NB4 (cell line): ENCODE results near the gene AMIGO1.

ENCODE experiments used
- DNase-seq: peaks from one replicate; pipeline ENCODE4 v3.0.0; 2010; ENCODE audit warnings: low read depth
- H3K4me3 ChIP-seq: one replicate; pipeline ENCODE4 v1.5.1; 2011; ENCODE audit warnings: mild to moderate bottlenecking, low read depth, low read length, moderate library complexity
- MYC ChIP-seq: IDR thresholded peaks from 2 replicates; pipeline ENCODE4 v1.6.1; 2011; ENCODE audit warnings: low read depth, low read length
- POLR2A ChIP-seq: IDR thresholded peaks from 2 replicates; pipeline ENCODE4 v1.6.1; 2011; ENCODE audit warnings: mild to moderate bottlenecking; ENCODE audit not compliant: insufficient read length; ENCODE audit errors: extremely low read depth
- TF ChIP-seq, protein P1 (sequence below): IDR thresholded peaks from one replicate; pipeline ENCODE4 v1.5.1; 2012; ENCODE audit warnings: low read depth, low read length
- TF ChIP-seq, protein P2 (sequence below): IDR thresholded peaks from 2 replicates; pipeline ENCODE4 v1.6.1; 2011; ENCODE audit warnings: low read depth, low read length

Gene AMIGO1

DNA sequence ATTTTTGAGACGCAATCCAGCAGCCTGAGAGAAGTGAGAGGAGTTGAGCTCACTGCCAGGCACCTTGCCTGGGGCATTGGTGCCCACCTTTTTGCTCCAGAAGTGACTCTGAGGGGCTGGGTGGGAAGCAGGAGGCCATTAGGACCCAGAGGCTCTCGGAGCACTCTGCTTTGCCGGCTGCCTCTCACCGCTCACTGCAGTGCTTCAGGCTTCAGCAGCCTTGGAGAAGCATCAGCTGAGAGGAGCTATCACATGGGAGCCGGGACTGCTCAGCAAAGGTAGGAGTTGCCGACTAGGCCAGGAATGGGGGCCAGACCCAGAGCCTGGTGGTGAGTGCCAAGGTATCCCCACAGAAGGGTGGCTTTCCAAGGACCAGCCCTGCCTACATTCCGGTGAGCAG lies 30.1 kb upstream of the AMIGO1 start, which contains the start of gene GPR61:
GPR61 (plus strand) TSS at position 197 of the 400 bp plus-strand sequence. CDS start 3,151 bp downstream, outside the sequence.
- no peak within 1 kb of the TSS for H3K4me3 ChIP-seq
- TF ChIP-seq POLR2A (no peak), MYC (no peak)
- TF ChIP-seq, protein P1, sequence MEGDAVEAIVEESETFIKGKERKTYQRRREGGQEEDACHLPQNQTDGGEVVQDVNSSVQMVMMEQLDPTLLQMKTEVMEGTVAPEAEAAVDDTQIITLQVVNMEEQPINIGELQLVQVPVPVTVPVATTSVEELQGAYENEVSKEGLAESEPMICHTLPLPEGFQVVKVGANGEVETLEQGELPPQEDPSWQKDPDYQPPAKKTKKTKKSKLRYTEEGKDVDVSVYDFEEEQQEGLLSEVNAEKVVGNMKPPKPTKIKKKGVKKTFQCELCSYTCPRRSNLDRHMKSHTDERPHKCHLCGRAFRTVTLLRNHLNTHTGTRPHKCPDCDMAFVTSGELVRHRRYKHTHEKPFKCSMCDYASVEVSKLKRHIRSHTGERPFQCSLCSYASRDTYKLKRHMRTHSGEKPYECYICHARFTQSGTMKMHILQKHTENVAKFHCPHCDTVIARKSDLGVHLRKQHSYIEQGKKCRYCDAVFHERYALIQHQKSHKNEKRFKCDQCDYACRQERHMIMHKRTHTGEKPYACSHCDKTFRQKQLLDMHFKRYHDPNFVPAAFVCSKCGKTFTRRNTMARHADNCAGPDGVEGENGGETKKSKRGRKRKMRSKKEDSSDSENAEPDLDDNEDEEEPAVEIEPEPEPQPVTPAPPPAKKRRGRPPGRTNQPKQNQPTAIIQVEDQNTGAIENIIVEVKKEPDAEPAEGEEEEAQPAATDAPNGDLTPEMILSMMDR = no peak
- no peak for DNase-seq

DNA sequence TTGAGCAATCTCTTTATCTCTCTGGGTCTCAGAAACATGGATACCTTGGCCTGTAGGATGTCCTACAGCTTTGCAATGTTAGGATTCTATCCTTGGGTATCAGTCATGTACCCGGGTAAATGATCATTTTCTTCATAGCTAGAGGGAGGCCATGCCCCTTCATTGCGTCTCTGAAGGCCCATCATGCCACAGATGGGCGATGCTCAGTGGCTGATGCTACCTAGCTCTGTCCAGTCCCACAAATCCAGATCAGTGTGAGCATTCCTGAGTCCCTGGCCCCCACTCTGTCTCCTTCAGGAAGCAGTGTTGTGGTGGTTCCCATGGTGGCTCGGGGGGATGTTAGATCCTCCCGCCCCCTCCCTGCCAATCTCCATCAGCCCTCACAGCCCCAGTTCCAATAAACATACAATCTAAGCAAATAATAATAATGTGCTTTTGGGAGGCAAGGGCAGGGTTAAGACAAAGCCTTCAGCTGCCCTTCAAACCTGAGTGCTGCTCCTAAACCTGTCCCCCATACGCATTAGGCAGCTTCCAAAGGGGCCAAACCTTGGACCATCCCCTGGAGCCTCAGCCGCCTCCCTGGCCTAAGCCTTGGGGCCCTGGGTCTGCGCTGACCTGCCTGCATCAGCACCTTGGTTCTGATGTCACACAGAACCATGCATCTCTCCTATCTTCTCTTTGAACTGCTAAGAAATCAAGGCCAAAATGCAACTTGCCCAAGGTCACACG lies 29.5 kb upstream of the AMIGO1 start:
- H3K4me3 ChIP-seq = no peak overlapping the region
- DNase-seq = no peak
- TF ChIP-seq, protein P2, sequence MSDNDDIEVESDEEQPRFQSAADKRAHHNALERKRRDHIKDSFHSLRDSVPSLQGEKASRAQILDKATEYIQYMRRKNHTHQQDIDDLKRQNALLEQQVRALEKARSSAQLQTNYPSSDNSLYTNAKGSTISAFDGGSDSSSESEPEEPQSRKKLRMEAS = no peak
- TF ChIP-seq, protein P1 = no peak
- TF ChIP-seq POLR2A = no peak
- no peak for TF ChIP-seq MYC

DNA sequence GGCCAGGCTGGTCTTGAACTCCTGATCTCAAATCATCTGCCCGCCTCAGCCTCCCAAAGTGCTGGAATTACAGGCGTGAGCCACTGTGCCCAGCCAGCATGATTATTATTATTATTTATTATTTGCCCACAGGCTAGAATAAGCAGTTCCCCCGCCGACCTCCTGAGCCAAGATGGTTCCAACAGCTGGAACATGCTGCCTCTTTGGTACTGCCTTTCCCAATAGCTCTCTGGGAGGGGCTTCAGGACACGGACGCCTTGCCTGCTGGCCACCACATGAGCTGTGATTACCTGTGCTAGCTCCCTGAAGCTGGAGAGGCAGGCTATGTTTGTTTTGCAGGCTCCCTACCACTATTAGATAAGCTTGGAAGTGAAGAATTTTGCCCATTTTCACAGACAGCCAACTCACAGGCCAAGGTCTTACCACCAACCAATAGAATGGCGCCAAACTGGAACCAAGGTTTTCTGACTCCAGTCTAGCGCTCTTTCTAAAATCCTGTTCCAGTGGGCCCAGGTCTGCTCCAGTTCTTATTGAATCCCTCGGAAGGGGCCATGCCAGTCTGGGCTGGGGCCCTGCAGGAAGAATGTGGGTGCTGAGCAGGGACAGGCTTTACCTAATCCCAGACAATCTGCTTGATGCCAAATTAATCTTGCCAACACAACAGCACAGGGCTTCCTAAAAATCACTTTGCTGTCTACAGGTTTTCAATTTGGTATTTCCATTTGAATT lies 28.1 kb upstream of the AMIGO1 start:
- DNase-seq = no peak

DNA sequence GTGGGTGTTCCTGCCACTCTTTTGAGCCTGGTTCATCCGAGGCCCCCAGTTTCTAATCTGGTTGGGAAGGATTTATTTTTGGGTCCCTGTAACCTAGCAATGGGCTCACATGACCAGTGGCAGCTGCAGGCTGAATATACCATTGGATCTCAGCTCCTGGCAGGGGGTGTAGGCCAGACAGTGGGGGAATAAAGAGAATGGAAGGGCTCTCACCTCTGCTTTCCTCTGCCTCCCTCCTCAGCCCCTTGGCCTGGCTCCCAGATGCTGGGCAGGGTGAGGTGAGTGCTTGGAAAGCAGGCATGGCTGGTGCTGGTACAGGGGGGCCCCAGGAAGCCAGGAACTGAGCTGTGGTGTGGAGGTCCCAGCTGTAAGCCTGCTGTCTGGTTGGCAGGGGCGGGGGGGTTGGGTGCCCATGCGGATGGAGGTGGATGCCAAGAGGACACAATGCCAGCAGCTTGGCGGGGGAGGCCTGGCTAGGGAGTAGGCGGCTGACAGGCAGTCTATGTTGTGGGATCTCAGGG lies 26.5 kb upstream of the AMIGO1 start:
- TF ChIP-seq, protein P2 = no peak
- TF ChIP-seq MYC (no peak), POLR2A (no peak)
- TF ChIP-seq, protein P1 = no peak
- H3K4me3 ChIP-seq = no peak overlapping the region
- no peak for DNase-seq

More for the DNA sequence above, 28.1 kb upstream of the AMIGO1 start:
- no peak overlapping the region for H3K4me3 ChIP-seq
- TF ChIP-seq, protein P1 = no peak
- TF ChIP-seq POLR2A (no peak), MYC (no peak)
- TF ChIP-seq, protein P2 = no peak

DNA sequence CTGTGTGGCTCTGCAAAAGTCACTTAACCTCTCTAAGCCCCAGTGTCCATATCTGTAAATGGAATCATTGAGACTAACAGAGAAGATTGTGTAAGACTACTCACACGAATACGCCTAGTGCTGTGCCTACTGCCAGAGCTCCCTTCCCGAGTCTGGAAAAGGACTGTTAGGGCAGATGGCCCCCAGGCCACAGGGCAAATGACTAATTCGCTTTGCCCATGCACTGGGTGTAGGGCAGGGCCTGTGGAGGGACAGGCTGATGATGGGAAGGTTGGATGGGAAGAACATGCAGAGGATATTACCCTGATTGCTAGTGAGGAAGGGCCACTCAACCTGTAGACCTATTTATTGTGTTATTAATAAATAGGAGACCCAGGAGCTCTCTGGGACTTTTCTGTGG lies 26.0 kb upstream of the AMIGO1 start:
- H3K4me3 ChIP-seq = no peak overlapping the region
- TF ChIP-seq, protein P2 = no peak
- DNase-seq = no peak

DNA sequence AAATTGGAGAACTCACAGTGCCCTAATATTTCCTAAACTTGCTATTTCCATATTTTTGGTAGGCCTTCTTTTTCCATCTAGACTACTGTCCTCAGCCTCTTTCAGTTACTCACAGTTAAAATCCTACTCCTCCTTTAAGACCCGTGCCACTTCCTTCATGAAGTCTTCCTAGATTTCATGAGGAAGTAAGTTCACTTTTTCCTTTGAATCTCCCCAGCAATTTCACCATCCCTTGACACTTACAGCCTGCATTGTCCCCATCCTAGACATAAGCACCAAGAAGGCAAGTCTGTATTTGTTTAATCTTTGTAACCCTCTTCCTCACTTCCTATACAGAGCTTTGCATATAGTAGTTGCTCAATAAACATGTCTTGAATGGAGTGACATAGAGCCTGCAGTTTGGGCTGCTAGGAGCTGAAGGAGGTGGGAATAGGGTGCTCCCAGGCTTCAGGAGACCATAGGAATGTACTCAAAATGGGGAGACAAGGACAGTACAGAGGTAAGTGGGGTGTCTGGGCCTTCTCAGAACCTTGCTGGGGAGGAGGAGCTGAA lies 24.9 kb upstream of the AMIGO1 start:
- no peak for DNase-seq
- no peak overlapping the region for H3K4me3 ChIP-seq
- TF ChIP-seq, protein P2 = no peak
- TF ChIP-seq, protein P1 = no peak
- TF ChIP-seq MYC = no peak
- TF ChIP-seq POLR2A = no peak
